HG02678 (cell line): ENCODE measurements around the gene KLF9.

Experiments used
- ATAC-seq: cut with Tn5 transposase; IDR thresholded peaks from one replicate; pipeline ENCODE4 v1.9.1; 2021; ENCODE audit warnings: mild to moderate bottlenecking, moderate library complexity; ENCODE audit not compliant: unreplicated experiment

The KLF9 gene

GRCh38 chr9:70413799-70414775 lies at the start of gene KLF9:
KLF9 (minus strand) TSS chr9:70414657; CDS start chr9:70413363, 1,294 bp downstream.
- ATAC-seq: peak; percentile 67

DNA sequence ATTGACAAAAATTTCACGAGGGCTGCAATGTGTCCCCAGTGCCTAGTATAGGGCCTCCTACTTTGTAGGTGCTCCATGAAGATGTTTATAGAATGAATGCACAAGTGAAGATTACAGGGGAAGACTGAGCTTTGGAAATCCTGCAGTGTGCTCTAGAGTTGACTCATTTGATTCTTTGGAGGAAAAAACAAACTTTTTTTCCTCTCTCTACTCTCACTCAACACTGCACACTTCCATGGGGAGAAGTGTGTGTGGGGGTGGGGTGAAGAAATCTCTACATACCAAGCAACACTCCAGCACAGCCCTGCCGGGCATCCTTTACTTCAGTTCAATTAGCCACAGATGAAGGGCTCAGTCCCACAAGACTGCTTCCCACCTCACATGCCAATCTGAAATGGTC lies 49.4 kb upstream of the KLF9 start:
- ATAC-seq: no peak

- no peak for ATAC-seq
These were observed 47.8 kb upstream of the KLF9 start for GRCh38 chr9:70462300-70462699.

- ATAC-seq: no peak
These were observed 42.8 kb upstream of the KLF9 start for GRCh38 chr9:70457235-70457634.

GRCh38 chr9:70455993-70456704 lies 41.7 kb upstream of the KLF9 start:
- no peak for ATAC-seq

- no peak for ATAC-seq
These were observed 37.9 kb upstream of the KLF9 start for GRCh38 chr9:70452365-70452764.

- ATAC-seq: no peak
These were observed 37.3 kb upstream of the KLF9 start for GRCh38 chr9:70451765-70452164.

DNA sequence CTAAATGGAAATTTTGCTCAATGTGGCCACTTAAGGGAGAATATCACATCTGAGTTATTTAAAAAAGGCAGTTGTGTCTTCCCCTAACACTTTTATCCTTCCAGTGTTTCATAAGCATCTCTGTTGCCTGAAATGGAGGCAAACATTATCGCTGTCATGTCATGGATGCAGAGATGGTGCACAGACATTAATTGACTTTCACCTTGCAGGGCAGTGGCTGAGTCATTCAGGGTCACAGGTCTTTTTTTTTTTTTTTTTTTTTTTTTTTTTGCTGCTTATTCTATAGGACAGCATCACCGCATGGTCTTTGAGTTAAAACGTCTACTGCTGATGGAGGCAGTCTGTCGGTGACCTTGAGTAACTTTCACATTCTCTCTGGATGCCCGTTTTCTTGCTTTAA lies 36.3 kb upstream of the KLF9 start:
- no peak for ATAC-seq

DNA sequence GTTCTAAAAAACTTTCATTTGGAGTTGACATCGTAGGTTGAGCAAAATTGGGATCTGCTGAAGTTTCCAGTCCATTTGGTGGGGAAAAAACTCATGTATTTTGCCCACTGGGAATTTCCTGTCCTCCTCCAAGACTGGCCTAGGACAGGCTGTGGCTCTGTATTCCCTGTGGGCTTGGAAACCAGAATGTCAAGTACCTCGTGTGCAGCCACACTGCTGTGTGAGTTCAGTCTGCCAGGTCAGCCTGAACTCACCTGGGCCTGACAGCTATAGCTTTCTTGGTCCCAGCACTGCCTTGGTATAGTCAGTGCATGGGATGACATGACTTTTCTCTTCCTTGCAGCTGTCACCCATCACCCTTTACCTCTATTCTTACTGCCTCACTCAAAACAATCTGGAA lies 35.0 kb upstream of the KLF9 start:
- no peak for ATAC-seq

GRCh38 chr9:70448919-70449318 lies 34.5 kb upstream of the KLF9 start:
- no peak for ATAC-seq

GRCh38 chr9:70444904-70445303 lies 30.4 kb upstream of the KLF9 start:
- ATAC-seq: no peak

GRCh38 chr9:70442328-70442848 lies 27.9 kb upstream of the KLF9 start:
- ATAC-seq: no peak

DNA sequence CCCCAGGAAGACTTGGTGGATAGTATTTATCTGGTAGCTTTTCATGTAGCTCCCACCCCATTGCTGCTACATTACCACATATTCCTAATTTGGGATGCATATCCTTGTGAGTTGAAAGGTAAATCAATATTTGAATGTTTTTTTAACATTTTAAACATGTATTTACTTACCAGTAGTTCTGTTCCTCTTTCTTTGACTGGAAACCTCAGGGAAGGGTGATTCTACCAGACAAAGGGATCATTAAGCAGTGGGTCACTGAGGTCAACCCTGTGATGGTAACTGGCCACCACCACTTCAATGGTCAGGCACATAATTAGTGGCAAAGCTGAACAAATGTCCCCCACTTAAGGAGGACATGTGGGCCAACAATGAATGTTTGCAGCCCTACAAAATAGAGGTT lies 27.2 kb upstream of the KLF9 start:
- no peak for ATAC-seq

DNA sequence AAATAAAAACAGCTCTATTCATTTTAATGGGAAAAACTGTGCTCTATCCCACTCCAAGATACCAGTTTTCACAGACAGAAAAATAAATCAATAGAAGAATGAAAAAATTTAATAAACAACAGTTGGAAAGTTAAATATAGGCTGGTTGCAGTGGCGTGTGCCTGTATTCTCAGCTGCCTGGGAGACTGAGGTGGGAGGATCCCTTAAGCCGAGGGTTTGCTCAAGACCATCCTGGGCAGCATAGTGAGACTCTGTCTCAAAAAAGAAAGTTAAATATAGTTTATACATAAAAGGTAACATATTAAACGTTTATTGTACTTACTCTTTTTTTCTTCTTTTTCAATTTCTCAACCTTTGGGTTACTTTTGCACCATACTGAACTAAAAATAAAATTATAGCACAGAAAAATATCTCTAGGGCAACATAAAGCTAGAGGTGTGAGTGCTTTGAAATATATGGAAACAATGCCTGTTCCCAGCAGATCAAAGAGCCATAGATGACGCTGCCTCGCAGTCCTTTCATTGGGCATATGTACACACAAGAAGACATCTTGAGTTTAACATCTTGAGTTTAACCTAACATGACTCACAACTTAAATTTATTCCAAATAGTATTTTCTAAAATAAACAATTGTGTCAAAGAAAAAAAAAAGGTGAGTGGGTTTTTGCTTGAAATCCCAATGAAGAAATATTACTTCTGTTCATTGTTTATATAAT lies 25.7 kb upstream of the KLF9 start:
- no peak for ATAC-seq

GRCh38 chr9:70438341-70438928 lies 24.0 kb upstream of the KLF9 start:
- ATAC-seq: no peak

DNA sequence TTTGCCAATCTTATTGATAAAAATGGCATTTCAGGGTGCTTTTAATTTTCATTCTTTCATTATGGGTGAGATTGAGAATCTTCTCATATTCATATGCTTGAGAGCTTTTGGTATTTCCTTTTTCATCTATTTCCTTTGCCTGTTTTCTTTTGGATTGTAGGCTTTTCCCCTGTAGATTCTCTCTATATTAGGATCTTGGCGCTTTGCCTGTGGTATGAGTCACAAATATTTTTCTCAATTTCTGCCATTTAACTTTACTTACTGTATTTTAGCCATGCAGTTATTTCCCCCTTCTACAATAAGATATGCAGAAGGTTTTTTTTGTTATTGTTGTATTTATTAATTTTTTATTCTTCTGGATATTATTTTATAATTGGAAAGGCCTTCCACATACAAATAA lies 21.5 kb upstream of the KLF9 start:
- ATAC-seq: no peak

GRCh38 chr9:70429899-70430298 lies 15.4 kb upstream of the KLF9 start:
- ATAC-seq: no peak

- no peak for ATAC-seq
These were observed 14.3 kb upstream of the KLF9 start for GRCh38 chr9:70428781-70429180.

DNA sequence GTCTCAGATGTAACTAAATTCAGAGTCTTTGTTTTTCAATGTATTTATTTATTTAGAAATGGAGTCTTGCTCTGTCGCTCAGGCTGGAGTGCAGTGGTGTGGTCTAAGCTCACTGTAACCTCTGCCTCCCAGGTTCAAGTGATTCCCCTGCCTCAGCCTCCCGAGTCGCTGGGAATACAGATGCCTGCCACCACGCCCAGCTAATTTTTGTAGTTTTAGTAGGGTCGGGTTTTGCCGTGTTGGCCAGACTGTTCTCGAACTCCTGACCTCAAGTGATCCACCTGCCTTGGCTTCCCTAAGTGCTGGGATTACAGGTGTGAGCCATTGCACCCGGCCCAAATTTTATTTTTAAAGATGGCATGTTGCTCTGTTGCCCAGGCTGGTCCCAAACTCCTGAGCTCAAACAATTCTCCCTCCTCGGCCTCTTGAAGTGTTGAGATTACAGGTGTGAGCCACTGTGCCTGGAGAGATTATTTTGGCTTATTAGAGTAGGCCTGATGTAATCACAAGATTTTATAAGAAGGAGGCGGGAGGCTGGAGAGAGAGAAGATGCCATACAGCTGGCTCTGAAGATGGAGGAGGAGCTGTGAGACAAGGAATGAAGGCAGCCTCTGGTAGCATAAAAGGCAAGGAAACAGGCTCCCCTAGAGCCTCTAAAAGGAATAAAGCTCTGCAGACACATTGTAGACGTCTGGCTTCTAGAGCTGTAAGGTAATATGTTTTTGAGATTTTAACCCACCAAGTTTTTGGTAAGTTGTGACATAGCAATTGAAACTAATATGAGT lies 12.9 kb upstream of the KLF9 start:
- no peak for ATAC-seq

GRCh38 chr9:70425192-70425591 lies 10.7 kb upstream of the KLF9 start:
- ATAC-seq: no peak
